Activated CD8-positive, alpha-beta T cell treated with anti-CD3 and anti-CD28 coated beads for 36 hours (primary cell): ENCODE data around the gene STAC. TPM values are rescaled to one million over a fixed set of nuclear protein-coding genes. Genes with fewer than 3 reads are reported as not detected.

Experiments
- ATAC-seq: fragments of 200-7000 bp; cut with Tn5 transposase; one replicate; pipeline ENCODE4 v1.10.0; 2021; ENCODE audit warnings: mild to moderate bottlenecking, moderate library complexity
- CTCF ChIA-PET: fragments of 350-600 bp; sonication (Branson Sonifier 250); formaldehyde crosslinking; loops from one replicate; lab custom pipeline; 2021; ENCODE audit warnings: antibody characterized with exemption; lab: Charles Lee
- POLR2A ChIA-PET: fragments of 350-600 bp; sonication (Branson Sonifier 250); formaldehyde crosslinking; loops from one replicate; lab custom pipeline; 2021; ENCODE audit warnings: antibody characterized with exemption; lab: Charles Lee
- DNase-seq: peaks from one replicate; pipeline ENCODE4 v3.0.0-alpha.2; 2020
- H3K27ac Mint-ChIP-seq: one replicate; pipeline ENCODE4 v1.8.0; 2021; ENCODE audit warnings: mild to moderate bottlenecking, mixed read lengths
- H3K27me3 Mint-ChIP-seq: one replicate; pipeline ENCODE4 v1.8.0; 2021; ENCODE audit warnings: mixed read lengths
- H3K36me3 Mint-ChIP-seq: one replicate; pipeline ENCODE4 v1.8.0; 2021; ENCODE audit warnings: low read depth, mixed read lengths
- H3K4me1 Mint-ChIP-seq: one replicate; pipeline ENCODE4 v1.8.0; 2021; ENCODE audit warnings: low read depth, mixed read lengths
- H3K4me3 Mint-ChIP-seq: one replicate; pipeline ENCODE4 v1.8.0; 2021; ENCODE audit warnings: mild to moderate bottlenecking, moderate library complexity, mixed read lengths
- H3K9me3 Mint-ChIP-seq: one replicate; pipeline ENCODE4 v1.8.0; 2021; ENCODE audit warnings: mixed read lengths
- intact Hi-C: fragments of 100-400 bp; cut with micrococcal nuclease; formaldehyde crosslinking; loops from one replicate; pipeline ENCODE4 v1.10.0; 2022
- total RNA-seq, 2 experiments: library from RNA; stranded (reverse); gene quantifications; one replicate each; pipeline ENCODE4 v1.2.3, GENCODE V29; 2021
- TF ChIP-seq, protein P1 (sequence below): fragments of 200-600 bp; IDR thresholded peaks from one replicate; pipeline ENCODE4 v1.8.0; 2022; ENCODE audit warnings: antibody characterized with exemption, mild to moderate bottlenecking

Gene STAC
- total RNA-seq, 2 experiments from 2014 or later, result not detected

- DNase-seq, result no peak
- no peaks in the 10 kb centered on the region for H3K4me1 Mint-ChIP-seq
- no peak overlapping the region for H3K27ac Mint-ChIP-seq
- POLR2A ChIA-PET, result no interaction called here
- H3K9me3 Mint-ChIP-seq, result no peaks in the 10 kb centered on the region
- CTCF ChIA-PET, result no interaction called here
- H3K36me3 Mint-ChIP-seq, result no peaks in the 10 kb centered on the region
- no peak overlapping the region for H3K4me3 Mint-ChIP-seq
- ATAC-seq, result no peak
- intact Hi-C loops, result no loop called here
- TF ChIP-seq, protein P1, sequence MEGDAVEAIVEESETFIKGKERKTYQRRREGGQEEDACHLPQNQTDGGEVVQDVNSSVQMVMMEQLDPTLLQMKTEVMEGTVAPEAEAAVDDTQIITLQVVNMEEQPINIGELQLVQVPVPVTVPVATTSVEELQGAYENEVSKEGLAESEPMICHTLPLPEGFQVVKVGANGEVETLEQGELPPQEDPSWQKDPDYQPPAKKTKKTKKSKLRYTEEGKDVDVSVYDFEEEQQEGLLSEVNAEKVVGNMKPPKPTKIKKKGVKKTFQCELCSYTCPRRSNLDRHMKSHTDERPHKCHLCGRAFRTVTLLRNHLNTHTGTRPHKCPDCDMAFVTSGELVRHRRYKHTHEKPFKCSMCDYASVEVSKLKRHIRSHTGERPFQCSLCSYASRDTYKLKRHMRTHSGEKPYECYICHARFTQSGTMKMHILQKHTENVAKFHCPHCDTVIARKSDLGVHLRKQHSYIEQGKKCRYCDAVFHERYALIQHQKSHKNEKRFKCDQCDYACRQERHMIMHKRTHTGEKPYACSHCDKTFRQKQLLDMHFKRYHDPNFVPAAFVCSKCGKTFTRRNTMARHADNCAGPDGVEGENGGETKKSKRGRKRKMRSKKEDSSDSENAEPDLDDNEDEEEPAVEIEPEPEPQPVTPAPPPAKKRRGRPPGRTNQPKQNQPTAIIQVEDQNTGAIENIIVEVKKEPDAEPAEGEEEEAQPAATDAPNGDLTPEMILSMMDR, result no peak
- H3K27me3 Mint-ChIP-seq, result peaks cover 1% of the 10 kb centered on the region
These were observed 131.6 kb downstream of the STAC start for GRCh38 chr3:36511791-36512486.

DNA sequence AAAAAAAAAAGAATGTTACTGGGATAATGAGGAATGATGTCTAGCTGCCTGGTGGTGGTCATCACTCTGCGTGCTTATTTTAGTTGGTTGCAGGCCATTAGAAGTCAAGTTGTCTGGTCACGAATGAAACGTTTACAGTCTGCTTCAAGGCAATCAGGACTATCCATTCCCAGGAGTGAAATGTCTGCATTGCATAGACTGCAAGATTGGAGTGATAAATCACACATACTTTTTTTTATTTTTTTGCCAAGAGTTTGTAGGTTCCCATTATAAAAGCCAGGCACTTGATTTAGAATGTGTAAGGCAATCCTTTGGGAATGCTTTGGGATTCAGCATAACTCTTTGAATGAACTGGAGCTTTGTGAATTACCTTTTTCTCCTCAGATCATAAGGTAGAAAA lies 132.3 kb downstream of the STAC start:
- Mint-ChIP-seq H3K4me1 (no peaks in the 10 kb centered on the region), H3K36me3 (no peaks in the 10 kb centered on the region), H3K9me3 (no peaks in the 10 kb centered on the region), H3K27me3 (peaks cover 1% of the 10 kb centered on the region), H3K4me3 (no peak overlapping the region), H3K27ac (no peak overlapping the region)
- no peak for ATAC-seq
- no peak for DNase-seq
- ChIA-PET POLR2A (no interaction called here), CTCF (no interaction called here)
- intact Hi-C loops, result no loop called here
- TF ChIP-seq, protein P1, result no peak

DNA sequence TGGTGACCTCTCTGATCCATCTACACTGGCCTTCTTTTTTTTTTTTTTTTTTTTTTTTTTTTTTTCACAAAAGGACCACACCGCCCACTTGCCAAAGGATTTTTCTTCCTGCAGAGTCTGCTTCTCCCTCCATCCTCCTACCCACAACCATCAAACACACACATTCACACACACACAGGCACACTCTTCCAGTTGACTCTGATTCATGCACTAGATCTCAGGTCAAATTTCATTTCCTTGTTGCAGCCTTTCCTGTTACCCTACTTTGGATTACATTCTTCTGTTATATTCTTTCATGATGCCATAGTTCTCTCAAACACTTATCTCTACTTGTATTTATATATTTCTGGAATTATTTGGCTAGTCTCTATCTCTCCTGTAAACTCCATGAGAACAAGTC lies 133.9 kb downstream of the STAC start:
- Mint-ChIP-seq H3K9me3 (no peaks in the 10 kb centered on the region), H3K4me3 (no peak overlapping the region), H3K4me1 (no peaks in the 10 kb centered on the region), H3K27ac (no peak overlapping the region), H3K36me3 (no peaks in the 10 kb centered on the region), H3K27me3 (peaks cover 1% of the 10 kb centered on the region)
- DNase-seq (no peak), ATAC-seq (no peak)
- POLR2A ChIA-PET, result no interaction called here
- intact Hi-C loops, result no loop called here
- CTCF ChIA-PET, result no interaction called here
- TF ChIP-seq, protein P1, result no peak

- no peaks in the 10 kb centered on the region for H3K36me3 Mint-ChIP-seq
- POLR2A ChIA-PET, result interaction anchor here (0.7 kb wide), 1 partner anchor 32 kb away, joined by 3 read pairs; no protein-coding TSS in a partner anchor
- intact Hi-C loops, result no loop called here
- CTCF ChIA-PET, result no interaction called here
- H3K4me3 Mint-ChIP-seq, result no peak overlapping the region
- H3K4me1 Mint-ChIP-seq, result no peaks in the 10 kb centered on the region
- TF ChIP-seq, protein P1, result no peak
- ATAC-seq (no peak), DNase-seq (no peak)
- no peak overlapping the region for H3K27ac Mint-ChIP-seq
- no peaks in the 10 kb centered on the region for H3K9me3 Mint-ChIP-seq
- no peaks in the 10 kb centered on the region for H3K27me3 Mint-ChIP-seq
These were observed 139.4 kb downstream of the STAC start for GRCh38 chr3:36519682-36520081.

GRCh38 chr3:36520241-36521006 lies 140.1 kb downstream of the STAC start:
- DNase-seq (no peak), ATAC-seq (no peak)
- no peak overlapping the region for H3K27ac Mint-ChIP-seq
- H3K9me3 Mint-ChIP-seq, result no peaks in the 10 kb centered on the region
- H3K27me3 Mint-ChIP-seq, result no peaks in the 10 kb centered on the region
- no peak overlapping the region for H3K4me3 Mint-ChIP-seq
- ChIA-PET POLR2A (no interaction called here), CTCF (no interaction called here)
- no peaks in the 10 kb centered on the region for H3K4me1 Mint-ChIP-seq
- no peaks in the 10 kb centered on the region for H3K36me3 Mint-ChIP-seq
- intact Hi-C loops, result no loop called here
- TF ChIP-seq, protein P1, result no peak
